Colonic mucosa (tissue), 4 donors: ENCODE data around the gene TAB2. TPM values are rescaled to one million over a fixed set of nuclear protein-coding genes. Genes with fewer than 3 reads are reported as not detected.

Source experiments
- DNase-seq: peaks from one replicate; pipeline ENCODE4 v3.0.0-alpha.2; 2020
- H3K27ac ChIP-seq: fragments of 200-600 bp; one replicate; pipeline ENCODE4 v1.8.0; 2021
- H3K27me3 ChIP-seq: fragments of 200-600 bp; one replicate; pipeline ENCODE4 v1.8.0; 2021
- H3K36me3 ChIP-seq: fragments of 200-600 bp; one replicate; pipeline ENCODE4 v1.8.0; 2021
- H3K4me1 ChIP-seq: fragments of 200-600 bp; one replicate; pipeline ENCODE4 v1.8.0; 2021; ENCODE audit warnings: mild to moderate bottlenecking
- H3K4me3 ChIP-seq: fragments of 200-600 bp; one replicate; pipeline ENCODE4 v1.8.0; 2021
- H3K9ac ChIP-seq, 2 donors: one replicate each; pipeline ENCODE4 v1.7.0; 2013; ENCODE audit warnings: control low read depth in 2 of 2, low read depth in 2 of 2, low read length in 2 of 2
- H3K9me3 ChIP-seq: fragments of 200-600 bp; one replicate; pipeline ENCODE4 v1.8.0; 2021
- CTCF ChIP-seq: fragments of 200-600 bp; IDR thresholded peaks from one replicate; pipeline ENCODE4 v1.8.0; 2022; ENCODE audit warnings: antibody characterized with exemption, mild to moderate bottlenecking
- intact Hi-C: fragments of 100-400 bp; cut with DNase I; formaldehyde crosslinking; loops from one replicate; pipeline ENCODE4 v1.14.1; 2022
- total RNA-seq, 2 donors: library from RNA; stranded (reverse); fragmentation: NEBNext Ultra II Directional in 1 of 2; extraction: Animal tissue kit (Norgen Biotek cat#: 25700) in 1 of 2; gene quantifications; one replicate each; pipeline ENCODE4 v1.2.1, GENCODE V29; 2021
- donor health status: healthy.
- donor health status: DM: no; HTN: no; CAD: no.
- donor health status: DM: no; HTN: no; CAD: no.

The TAB2 gene
- 10 to 100 TPM; 36.7 to 81.3 TPM for total RNA-seq

GRCh38 chr6:149317644-149318571 lies at the start of gene TAB2:
TSS of gene TAB2 (plus strand) at chr6:149317712. CDS start at chr6:149369998, 52,286 bp downstream.
- H3K9ac ChIP-seq, result peak within 1 kb of the TSS; percentile 96 to 99
- no peaks in the 10 kb centered on the region for H3K27me3 ChIP-seq
- peaks cover 5% of the 10 kb centered on the region for H3K4me1 ChIP-seq
- intact Hi-C loops, result no loop called here
- no peaks in the 10 kb centered on the region for H3K9me3 ChIP-seq
- H3K36me3 ChIP-seq, result no peaks in the 10 kb centered on the region
- H3K27ac ChIP-seq, result peak within 1 kb of the TSS; percentile 96
- peak within 1 kb of the TSS; percentile 87 for H3K4me3 ChIP-seq
- peak; percentile 60 for DNase-seq
- no peak for TF ChIP-seq CTCF

- H3K27me3 ChIP-seq, result no peaks in the 10 kb centered on the region
These were observed 49.4 kb upstream of the TAB2 start for GRCh38 chr6:149268146-149268545.

GRCh38 chr6:149268768-149269167 lies 48.7 kb upstream of the TAB2 start:
- Histone ChIP-seq H3K27me3 (no peaks in the 10 kb centered on the region), H3K4me1 (no peaks in the 10 kb centered on the region), H3K4me3 (no peak overlapping the region), H3K9ac (no peak overlapping the region), H3K27ac (no peak overlapping the region), H3K9me3 (no peaks in the 10 kb centered on the region), H3K36me3 (no peaks in the 10 kb centered on the region)
- intact Hi-C loops, result no loop called here
- TF ChIP-seq CTCF, result no peak
- no peak for DNase-seq

More at GRCh38 chr6:149268146-149268545, 49.4 kb upstream of the TAB2 start:
- intact Hi-C loops, result no loop called here
- no peaks in the 10 kb centered on the region for H3K36me3 ChIP-seq
- H3K9me3 ChIP-seq, result no peaks in the 10 kb centered on the region
- H3K4me1 ChIP-seq, result no peaks in the 10 kb centered on the region
- no peak overlapping the region for H3K4me3 ChIP-seq
- H3K27ac ChIP-seq, result no peak overlapping the region
- TF ChIP-seq CTCF, result no peak
- DNase-seq, result no peak
- H3K9ac ChIP-seq, result no peak overlapping the region

- H3K36me3 ChIP-seq, result no peaks in the 10 kb centered on the region
- H3K4me1 ChIP-seq, result no peaks in the 10 kb centered on the region
- H3K9ac ChIP-seq, result no peak overlapping the region
- H3K4me3 ChIP-seq, result no peak overlapping the region
- H3K27me3 ChIP-seq, result no peaks in the 10 kb centered on the region
- no peak for TF ChIP-seq CTCF
- no peaks in the 10 kb centered on the region for H3K9me3 ChIP-seq
- H3K27ac ChIP-seq, result no peak overlapping the region
- no peak for DNase-seq
- intact Hi-C loops, result no loop called here
These were observed 46.9 kb upstream of the TAB2 start for GRCh38 chr6:149270616-149271015.

GRCh38 chr6:149271348-149272340 lies 45.9 kb upstream of the TAB2 start:
- Histone ChIP-seq H3K27ac (no peak overlapping the region), H3K4me1 (no peaks in the 10 kb centered on the region), H3K27me3 (no peaks in the 10 kb centered on the region), H3K9ac (no peak overlapping the region), H3K9me3 (no peaks in the 10 kb centered on the region), H3K4me3 (no peak overlapping the region), H3K36me3 (no peaks in the 10 kb centered on the region)
- TF ChIP-seq CTCF, result no peak
- DNase-seq, result no peak
- intact Hi-C loops, result no loop called here
